ENCODE results near the gene POU2F3. TPM values are rescaled to one million over a fixed set of nuclear protein-coding genes. Genes with fewer than 3 reads are reported as not detected.
A peak's percentile ranks its signal among the peaks of the same experiment; 100 is the strongest.

Gene POU2F3
- polyA plus RNA-seq, 6 donors from 2014 or later = not detected

GRCh38 chr11:120333801-120334200, 93.9 kb downstream of the POU2F3 start:
- H3K9me3 Mint-ChIP-seq = peaks cover 0 to 10% (median 0%) of the 10 kb centered on the region in 7 donors
- no peaks in the 10 kb centered on the region for H3K36me3 Mint-ChIP-seq
- peaks cover 16 to 25% (median 22%) of the 10 kb centered on the region in 3 donors for H3K4me1 Mint-ChIP-seq
- DNase-seq (no peak), ATAC-seq (ENCODE audit: low read depth in 2 of 2) (no peak)
- H3K4me3 Mint-ChIP-seq = peak overlapping the region in 1 of 8 donors; percentile 27
- no peak overlapping the region for H3K27ac Mint-ChIP-seq
- H3K27me3 Mint-ChIP-seq = peaks cover 34 to 55% (median 52%) of the 10 kb centered on the region in 3 donors

DNA sequence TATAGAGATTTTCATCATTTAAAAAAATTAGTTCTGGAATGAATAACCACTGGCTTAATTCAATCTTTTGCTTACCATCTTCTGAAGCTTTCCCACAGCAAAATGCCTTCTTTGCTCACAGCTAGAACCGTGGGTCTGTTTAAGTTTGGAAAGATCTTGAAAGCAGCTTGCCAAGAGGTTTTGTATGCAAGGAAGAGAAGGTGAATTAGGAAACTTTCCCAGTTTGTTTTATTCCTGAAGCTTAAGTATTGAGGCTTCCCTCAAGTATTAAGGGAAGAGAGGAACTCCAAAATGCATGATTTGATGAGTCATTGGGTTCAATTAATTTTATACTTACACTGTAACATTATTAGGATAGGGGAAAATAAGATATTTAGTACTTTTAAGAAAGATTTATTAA, 94.4 kb downstream of the POU2F3 start:
- H3K4me3 Mint-ChIP-seq = peak overlapping the region in 1 of 8 donors; percentile 80
- H3K9me3 Mint-ChIP-seq = peaks cover 0 to 10% (median 0%) of the 10 kb centered on the region in 7 donors
- ATAC-seq (ENCODE audit: low read depth in 2 of 2) (no peak), DNase-seq (no peak)
- peaks cover 17 to 27% (median 22%) of the 10 kb centered on the region in 3 donors for H3K4me1 Mint-ChIP-seq
- H3K27me3 Mint-ChIP-seq = peaks cover 35 to 55% (median 50%) of the 10 kb centered on the region in 3 donors
- H3K27ac Mint-ChIP-seq = no peak overlapping the region
- no peaks in the 10 kb centered on the region for H3K36me3 Mint-ChIP-seq

DNA sequence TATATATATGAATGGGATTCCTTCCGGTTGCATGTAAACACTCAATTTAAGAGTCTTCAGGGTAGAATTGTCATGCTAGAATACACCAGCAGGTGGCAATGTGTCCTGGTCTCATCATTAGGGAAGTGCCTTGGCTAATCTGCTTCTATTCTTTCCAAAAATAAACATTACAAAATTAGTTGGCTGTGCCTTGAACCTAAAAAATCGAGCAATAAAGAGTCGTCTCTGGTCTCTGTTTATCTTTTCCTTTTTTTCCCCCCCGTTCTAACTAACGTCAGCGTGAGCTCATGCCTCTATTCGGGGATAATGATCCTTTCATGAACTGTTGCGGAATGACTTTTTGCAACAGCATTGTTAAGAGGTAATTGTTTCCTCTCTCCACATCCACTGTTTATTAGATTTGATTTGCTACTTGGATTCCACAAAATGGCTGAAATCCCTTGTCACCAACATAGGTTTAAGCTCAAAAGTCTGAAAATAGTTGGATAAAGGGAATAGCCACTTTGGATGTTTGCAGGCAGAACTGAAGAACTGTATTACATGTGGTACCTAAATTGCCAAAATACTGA, 95.0 kb downstream of the POU2F3 start:
- DNase-seq = peak; percentile 67
- peaks cover 0 to 10% (median 0%) of the 10 kb centered on the region in 7 donors for H3K9me3 Mint-ChIP-seq
- H3K27ac Mint-ChIP-seq = peak overlapping the region in 4 of 6 donors; percentile 0 to 6 (median 1)
- peaks cover 37 to 59% (median 52%) of the 10 kb centered on the region in 3 donors for H3K27me3 Mint-ChIP-seq
- peaks cover 21 to 34% (median 22%) of the 10 kb centered on the region in 3 donors for H3K4me1 Mint-ChIP-seq
- no peaks in the 10 kb centered on the region for H3K36me3 Mint-ChIP-seq
- peak; percentile 42 to 44 for ATAC-seq (ENCODE audit: low read depth in 2 of 2)
- H3K4me3 Mint-ChIP-seq = peak overlapping the region; percentile 70 to 87 (median 80)

DNA sequence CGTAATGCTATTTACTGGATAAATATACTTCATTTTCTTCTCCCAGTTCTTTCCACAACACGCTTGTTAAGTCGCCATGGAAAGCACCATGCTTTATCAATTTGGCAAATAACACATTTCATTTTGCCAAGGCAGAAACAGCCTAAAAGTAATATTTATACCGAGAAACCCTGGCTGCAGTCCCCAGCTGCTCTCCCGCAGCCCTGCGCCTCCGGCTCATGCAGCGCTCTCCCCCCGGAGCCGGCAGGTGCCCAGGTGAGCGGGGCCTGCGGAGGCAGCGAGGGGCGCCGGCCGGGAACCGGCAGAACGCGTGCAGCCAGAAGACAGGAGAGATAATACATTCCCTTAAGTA, 95.6 kb downstream of the POU2F3 start:
- peak overlapping the region; percentile 70 to 91 (median 85) for H3K4me3 Mint-ChIP-seq
- H3K27me3 Mint-ChIP-seq = peaks cover 37 to 59% (median 52%) of the 10 kb centered on the region in 3 donors
- peak overlapping the region in 2 of 6 donors; percentile 0 to 12 for H3K27ac Mint-ChIP-seq
- H3K36me3 Mint-ChIP-seq = no peaks in the 10 kb centered on the region
- DNase-seq = no peak
- peak; percentile 32 to 42 for ATAC-seq (ENCODE audit: low read depth in 2 of 2)
- H3K9me3 Mint-ChIP-seq = peaks cover 0 to 10% (median 0%) of the 10 kb centered on the region in 7 donors
- peaks cover 21 to 35% (median 22%) of the 10 kb centered on the region in 3 donors for H3K4me1 Mint-ChIP-seq

DNA sequence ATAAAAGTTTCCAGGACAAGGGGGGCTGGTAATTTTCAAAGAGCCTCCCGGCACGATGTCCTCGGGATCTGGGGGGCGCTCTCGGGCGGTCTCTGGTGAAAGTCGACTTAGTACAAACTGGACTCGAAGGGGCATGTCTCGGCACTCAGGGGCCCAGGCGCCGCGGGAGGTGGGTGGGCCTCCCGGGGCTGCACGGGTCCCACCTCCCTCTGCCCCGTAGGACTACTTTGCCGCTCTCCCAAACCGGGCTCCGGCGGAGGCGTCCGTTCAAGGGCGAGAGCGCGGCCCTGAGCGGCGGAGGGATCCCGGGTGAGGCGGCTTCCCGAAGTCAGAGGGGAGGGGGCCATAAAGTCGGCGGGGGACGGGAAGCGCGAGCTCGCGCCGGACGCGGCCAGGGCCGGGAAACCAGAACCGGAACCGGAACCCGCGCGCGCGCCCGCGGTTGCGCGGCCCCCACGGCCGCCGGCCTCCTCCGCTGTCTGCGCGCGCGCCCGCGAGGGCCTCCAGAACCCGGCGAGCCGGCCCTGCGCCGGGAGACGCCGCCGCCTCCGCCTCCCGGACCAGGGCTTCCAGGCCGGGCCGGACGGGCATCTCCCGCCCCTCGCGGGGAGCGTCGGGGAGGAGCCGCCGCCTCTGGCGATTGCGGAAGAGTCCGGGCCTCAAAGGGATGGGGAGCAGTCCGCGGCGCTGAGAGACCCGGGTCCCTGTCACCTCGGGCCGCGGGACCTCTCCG, 96.1 kb downstream of the POU2F3 start, which contains the start of gene ARHGEF12:
Gene ARHGEF12 (plus strand): TSS at position 506 of the 733 bp plus-strand sequence. CDS start 831 bp downstream, outside the sequence.
- Mint-ChIP-seq H3K36me3 (no peaks in the 10 kb centered on the region), H3K27me3 (peaks cover 33 to 59% (median 50%) of the 10 kb centered on the region in 3 donors), H3K9me3 (peaks cover 0 to 10% (median 0%) of the 10 kb centered on the region in 7 donors), H3K4me3 (peak within 1 kb of the TSS; percentile 87 to 98 (median 94)), H3K27ac (peak within 1 kb of the TSS; percentile 4 to 76 (median 56)), H3K4me1 (peaks cover 21 to 35% (median 22%) of the 10 kb centered on the region in 3 donors)
- ATAC-seq (ENCODE audit: low read depth in 2 of 2) = peak; percentile 69
- DNase-seq = peak; percentile 70

DNA sequence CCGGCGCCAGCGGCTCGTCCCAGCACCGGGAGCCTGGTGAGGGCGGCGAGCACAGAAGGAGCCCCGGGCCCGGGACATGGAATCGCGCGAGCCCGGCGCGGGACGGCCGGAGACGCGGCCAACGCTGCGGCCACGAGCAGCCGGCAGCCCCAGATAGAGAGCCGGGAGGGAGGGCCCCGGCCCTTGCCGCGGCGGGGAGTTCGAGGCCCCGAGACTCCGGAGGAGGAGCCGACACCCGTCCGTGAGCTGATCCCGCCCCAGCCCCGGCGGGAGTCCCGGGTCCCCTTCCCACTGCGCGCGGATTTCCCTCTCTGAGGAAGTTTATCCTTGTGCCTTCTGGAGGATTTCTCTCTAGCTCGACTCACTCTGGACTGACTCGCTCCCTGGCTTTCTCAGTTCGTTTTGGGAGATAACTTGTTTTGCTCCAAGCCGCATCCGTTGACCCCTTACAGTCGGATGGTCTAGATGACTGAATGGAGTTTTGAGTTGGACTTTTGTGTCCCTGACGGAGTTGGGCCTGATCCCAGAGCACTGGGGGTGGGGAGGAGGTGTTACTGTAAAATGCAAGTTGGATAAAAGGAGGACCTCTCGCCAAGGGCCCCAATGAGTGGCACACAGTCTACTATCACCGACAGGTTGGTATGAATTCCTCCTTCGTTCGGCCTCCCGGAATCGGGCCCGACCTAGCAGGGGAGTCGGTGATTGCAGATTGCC, 96.9 kb downstream of the POU2F3 start:
- Mint-ChIP-seq H3K27ac (peak overlapping the region in 5 of 6 donors; percentile 4 to 76 (median 72)), H3K4me3 (peak overlapping the region; percentile 87 to 98 (median 94)), H3K27me3 (peaks cover 27 to 59% (median 48%) of the 10 kb centered on the region in 3 donors), H3K9me3 (peaks cover 0 to 10% (median 0%) of the 10 kb centered on the region in 7 donors), H3K36me3 (no peaks in the 10 kb centered on the region), H3K4me1 (peaks cover 21 to 35% (median 22%) of the 10 kb centered on the region in 3 donors)
- ATAC-seq (ENCODE audit: low read depth in 2 of 2) (peak; percentile 26 to 43), DNase-seq (peak; percentile 8)

GRCh38 chr11:120337355-120338106, 97.6 kb downstream of the POU2F3 start:
- Mint-ChIP-seq H3K4me1 (peaks cover 22 to 40% (median 27%) of the 10 kb centered on the region in 3 donors), H3K27ac (peak overlapping the region in 3 of 6 donors; percentile 39 to 76 (median 72)), H3K27me3 (peaks cover 34 to 61% (median 55%) of the 10 kb centered on the region in 3 donors), H3K36me3 (peaks cover 0 to 3% of the 10 kb centered on the region in 2 donors), H3K9me3 (peaks cover 0 to 14% (median 2%) of the 10 kb centered on the region in 7 donors), H3K4me3 (peak overlapping the region; percentile 87 to 98 (median 94))
- DNase-seq (no peak), ATAC-seq (ENCODE audit: low read depth in 2 of 2) (no peak)

GRCh38 chr11:120338107-120338933, 98.4 kb downstream of the POU2F3 start:
- ATAC-seq (ENCODE audit: low read depth in 2 of 2) (no peak), DNase-seq (no peak)
- peaks cover 37 to 55% (median 51%) of the 10 kb centered on the region in 3 donors for H3K27me3 Mint-ChIP-seq
- H3K36me3 Mint-ChIP-seq = peaks cover 0 to 4% of the 10 kb centered on the region in 2 donors
- H3K9me3 Mint-ChIP-seq = peaks cover 0 to 14% (median 2%) of the 10 kb centered on the region in 7 donors
- H3K27ac Mint-ChIP-seq = no peak overlapping the region
- H3K4me1 Mint-ChIP-seq = peaks cover 22 to 40% (median 27%) of the 10 kb centered on the region in 3 donors
- H3K4me3 Mint-ChIP-seq = peak overlapping the region in 7 of 8 donors; percentile 53 to 96 (median 89)

GRCh38 chr11:120339394-120339890, 99.5 kb downstream of the POU2F3 start:
- Mint-ChIP-seq H3K4me1 (peaks cover 30 to 45% (median 33%) of the 10 kb centered on the region in 3 donors), H3K9me3 (peaks cover 0 to 14% (median 2%) of the 10 kb centered on the region in 7 donors), H3K27ac (no peak overlapping the region), H3K4me3 (peak overlapping the region in 1 of 8 donors; percentile 89), H3K36me3 (peaks cover 0 to 4% of the 10 kb centered on the region in 2 donors), H3K27me3 (peaks cover 37 to 54% (median 53%) of the 10 kb centered on the region in 3 donors)
- no peak for ATAC-seq (ENCODE audit: low read depth in 2 of 2)
- no peak for DNase-seq

DNA sequence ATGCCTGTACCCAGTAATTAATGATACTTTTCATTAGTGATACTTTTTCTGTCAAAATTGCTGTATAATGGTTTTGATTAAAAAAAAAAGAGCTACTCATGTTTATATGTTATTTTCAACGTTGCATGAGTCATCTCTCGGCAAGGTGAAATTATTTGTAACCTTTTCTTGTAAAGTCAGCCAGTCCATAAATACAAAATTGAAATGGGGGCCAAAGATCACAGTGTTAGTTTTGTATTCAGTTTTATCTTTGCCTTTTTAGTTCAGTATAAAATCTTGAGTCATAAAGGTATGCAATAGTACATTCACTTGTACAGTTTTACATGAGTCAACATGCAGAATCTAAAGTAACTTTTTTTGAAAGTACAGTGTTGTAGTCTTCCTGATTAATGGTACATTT, 100.6 kb downstream of the POU2F3 start:
- Mint-ChIP-seq H3K27ac (peak overlapping the region in 1 of 6 donors; percentile 11), H3K9me3 (peaks cover 0 to 14% (median 2%) of the 10 kb centered on the region in 7 donors), H3K4me3 (no peak overlapping the region), H3K27me3 (peaks cover 45 to 61% (median 61%) of the 10 kb centered on the region in 3 donors), H3K36me3 (peaks cover 0 to 4% of the 10 kb centered on the region in 2 donors), H3K4me1 (peaks cover 35 to 48% (median 37%) of the 10 kb centered on the region in 3 donors)
- ATAC-seq (ENCODE audit: low read depth in 2 of 2) (no peak), DNase-seq (no peak)

DNA sequence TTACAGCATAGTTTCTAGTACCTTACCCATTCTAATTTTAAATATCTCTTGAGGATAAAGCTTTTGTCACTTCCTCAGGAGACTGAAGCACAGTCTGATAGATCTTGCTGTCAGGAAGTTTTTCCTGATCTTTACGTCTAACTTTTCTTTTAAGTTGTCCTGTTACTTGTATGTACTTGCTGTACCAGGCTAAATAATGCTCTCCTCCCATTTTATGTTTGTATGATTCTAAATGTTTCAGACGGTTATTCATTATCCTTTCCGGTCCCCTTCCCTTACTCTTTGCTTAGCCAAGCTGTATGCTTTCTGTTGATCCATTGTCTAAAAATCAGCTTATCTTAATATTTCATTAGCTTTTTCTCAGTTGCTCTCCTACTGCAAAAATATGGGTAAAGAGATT, 102.3 kb downstream of the POU2F3 start:
- peaks cover 0 to 4% of the 10 kb centered on the region in 2 donors for H3K36me3 Mint-ChIP-seq
- H3K27ac Mint-ChIP-seq = no peak overlapping the region
- ATAC-seq (ENCODE audit: low read depth in 2 of 2) = no peak
- H3K27me3 Mint-ChIP-seq = peaks cover 53 to 70% (median 69%) of the 10 kb centered on the region in 3 donors
- no peak for DNase-seq
- H3K4me1 Mint-ChIP-seq = peaks cover 34 to 45% (median 39%) of the 10 kb centered on the region in 3 donors
- peaks cover 0 to 11% (median 2%) of the 10 kb centered on the region in 7 donors for H3K9me3 Mint-ChIP-seq
- H3K4me3 Mint-ChIP-seq = no peak overlapping the region
